Astrocyte (in vitro differentiated cells and primary cell): ENCODE results near the gene MAP7. TPM values are rescaled to one million over a fixed set of nuclear protein-coding genes. Genes with fewer than 3 reads are reported as not detected.

Experiments used
- DNase-seq: peaks from one replicate; pipeline ENCODE4 v3.0.0-alpha.2; 2010; ENCODE audit warnings: low read depth
- FAIRE-seq: peaks from 2 replicates; lab custom pipeline; 2011; peaks lifted over from hg19 to GRCh38; lab: Jason Lieb, UNC
- H2AFZ ChIP-seq: 2 replicates; pipeline ENCODE4 v1.6.0; 2012; ENCODE audit warnings: low read depth, low read length, inconsistent platforms
- H3K27ac ChIP-seq: 2 replicates; pipeline ENCODE4 v1.5.1; 2011; ENCODE audit warnings: low read depth, low read length, inconsistent platforms
- H3K27me3 ChIP-seq: 2 replicates; pipeline ENCODE4 v1.6.0; 2011; ENCODE audit warnings: low read length, inconsistent platforms; ENCODE audit not compliant: insufficient read depth
- H3K36me3 ChIP-seq: 2 replicates; pipeline ENCODE4 v1.5.1; 2011; ENCODE audit warnings: low read length, inconsistent platforms; ENCODE audit not compliant: insufficient read depth
- H3K4me1 ChIP-seq: 2 replicates; pipeline ENCODE4 v1.5.1; 2011; ENCODE audit warnings: low read length, inconsistent platforms; ENCODE audit not compliant: insufficient read depth
- H3K4me2 ChIP-seq: 2 replicates; pipeline ENCODE4 v1.6.0; 2012; ENCODE audit warnings: low read length, inconsistent platforms
- H3K4me3 ChIP-seq: 2 replicates; pipeline ENCODE4 v1.5.1; 2011; ENCODE audit warnings: low read depth, mild to moderate bottlenecking, low read length, inconsistent platforms; ENCODE audit not compliant: insufficient read depth
- H3K79me2 ChIP-seq: 2 replicates; pipeline ENCODE4 v1.6.0; 2012; ENCODE audit warnings: mild to moderate bottlenecking, low read length, inconsistent platforms; ENCODE audit not compliant: insufficient read depth
- H3K9ac ChIP-seq: 2 replicates; pipeline ENCODE4 v1.6.0; 2012; ENCODE audit warnings: mild to moderate bottlenecking, low read length, inconsistent platforms
- H3K9me3 ChIP-seq: 2 replicates; pipeline ENCODE4 v1.5.1; 2012; ENCODE audit warnings: low read depth, mild to moderate bottlenecking, low read length, inconsistent platforms; ENCODE audit not compliant: insufficient read depth
- H4K20me1 ChIP-seq: 2 replicates; pipeline ENCODE4 v1.6.0; 2012; ENCODE audit warnings: low read length, inconsistent platforms; ENCODE audit not compliant: insufficient read depth
- H3K27ac Mint-ChIP-seq: one replicate; pipeline ENCODE4 v1.8.0; 2021; ENCODE audit warnings: mild to moderate bottlenecking, mixed read lengths; ENCODE audit not compliant: unreplicated experiment
- H3K27me3 Mint-ChIP-seq: one replicate; pipeline ENCODE4 v1.8.0; 2021; ENCODE audit warnings: low read depth, mixed read lengths; ENCODE audit not compliant: unreplicated experiment
- H3K36me3 Mint-ChIP-seq: one replicate; pipeline ENCODE4 v1.8.0; 2021; ENCODE audit warnings: low read depth, mixed read lengths; ENCODE audit not compliant: unreplicated experiment
- H3K4me1 Mint-ChIP-seq: one replicate; pipeline ENCODE4 v1.8.0; 2021; ENCODE audit warnings: low read depth, mixed read lengths; ENCODE audit not compliant: unreplicated experiment
- H3K4me3 Mint-ChIP-seq: one replicate; pipeline ENCODE4 v1.8.0; 2021; ENCODE audit warnings: mild to moderate bottlenecking, moderate library complexity, mixed read lengths; ENCODE audit not compliant: unreplicated experiment
- H3K9me3 Mint-ChIP-seq: one replicate; pipeline ENCODE4 v1.8.0; 2021; ENCODE audit warnings: mild to moderate bottlenecking, mixed read lengths; ENCODE audit not compliant: unreplicated experiment
- CTCF ChIP-seq: IDR thresholded peaks from 2 replicates; pipeline ENCODE4 v1.5.1; 2011; ENCODE audit warnings: low read depth, mild to moderate bottlenecking, inconsistent platforms, low read length, moderate library complexity; ENCODE audit not compliant: insufficient read depth
- EZH2 ChIP-seq: IDR thresholded peaks from 2 replicates; pipeline ENCODE4 v1.6.1; 2012; ENCODE audit warnings: mild to moderate bottlenecking, low read length, inconsistent platforms; ENCODE audit not compliant: insufficient read depth
- total RNA-seq: library from RNA; stranded (reverse); gene quantifications from 2 replicates; pipeline ENCODE4 v1.2.1, GENCODE V29; 2021

MAP7 gene
- total RNA-seq, 1 donor from 2014 or later: 3.3 TPM

DNA sequence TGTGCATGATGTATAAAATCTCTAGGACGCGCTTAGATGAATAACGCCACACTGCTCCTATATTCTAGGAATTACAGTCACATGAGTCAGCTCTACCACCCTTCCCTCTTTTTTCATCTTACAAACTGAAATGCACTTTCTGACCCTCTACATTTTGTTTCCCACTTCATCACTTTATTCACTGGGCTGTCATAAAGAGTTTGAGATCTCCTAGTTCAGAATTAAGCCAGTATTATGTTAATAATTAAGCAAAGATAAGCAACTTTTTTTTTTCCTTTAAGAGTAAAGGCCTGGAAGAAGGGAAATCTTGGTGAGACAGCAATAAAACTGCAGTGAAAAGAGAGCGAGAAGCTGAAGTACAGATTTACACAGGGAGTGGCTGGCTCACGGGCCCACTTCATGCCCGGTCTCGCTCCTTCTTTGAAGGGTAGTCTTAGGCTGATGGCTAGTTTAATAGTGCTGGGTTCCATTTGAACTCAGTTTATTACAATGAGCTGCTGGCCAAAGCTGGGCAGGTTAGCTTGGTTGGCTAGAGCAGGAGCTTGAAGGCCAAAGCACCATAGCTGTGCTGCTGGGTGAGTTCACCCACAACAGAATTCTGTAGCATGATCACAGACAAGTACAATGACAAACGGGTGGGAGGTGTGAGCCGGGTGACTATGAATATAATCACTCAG lies 110.6 kb downstream of the MAP7 start:
- no peak for FAIRE-seq
- no peak overlapping the region for H3K27ac ChIP-seq
- no peaks in the 10 kb centered on the region for H3K4me1 Mint-ChIP-seq

DNA sequence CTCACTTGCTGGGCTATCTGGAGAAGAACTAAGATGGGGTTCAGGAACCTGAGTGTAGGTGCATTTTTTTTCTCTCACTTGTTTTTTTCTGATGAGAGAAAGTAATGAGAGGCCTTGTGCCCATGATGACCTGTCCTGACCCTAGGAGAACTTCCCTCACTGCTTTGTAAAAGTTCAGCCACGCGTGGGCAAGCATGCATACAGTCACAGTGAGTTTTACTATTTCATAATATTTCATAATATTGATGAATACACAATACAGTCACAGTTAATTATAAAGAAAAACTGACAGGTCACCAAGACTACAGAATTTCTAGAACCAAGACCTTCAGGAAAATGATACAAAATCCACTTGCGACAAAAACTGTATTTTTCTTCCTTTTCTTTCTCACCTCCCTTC lies 111.8 kb downstream of the MAP7 start:
- TF ChIP-seq CTCF (no peak), EZH2 (no peak)
- no peaks in the 10 kb centered on the region for H3K4me1 ChIP-seq
- DNase-seq (no peak), FAIRE-seq (no peak)
- no peaks in the 10 kb centered on the region for H3K9me3 ChIP-seq
- Mint-ChIP-seq H3K27me3 (no peaks in the 10 kb centered on the region), H3K36me3 (no peaks in the 10 kb centered on the region), H3K27ac (no peak overlapping the region), H3K4me3 (no peak overlapping the region), H3K4me1 (peaks cover 5% of the 10 kb centered on the region), H3K9me3 (no peaks in the 10 kb centered on the region)
- no peaks in the 10 kb centered on the region for H3K27me3 ChIP-seq
- H3K27ac ChIP-seq: no peak overlapping the region
- H3K4me2 ChIP-seq: no peak overlapping the region
- H2AFZ ChIP-seq: no peak overlapping the region
- H3K9ac ChIP-seq: no peak overlapping the region
- H3K36me3 ChIP-seq: no peaks in the 10 kb centered on the region
- no peaks in the 10 kb centered on the region for H4K20me1 ChIP-seq
- H3K79me2 ChIP-seq: no peaks in the 10 kb centered on the region
- H3K4me3 ChIP-seq: no peak overlapping the region

More for the DNA sequence above, 110.6 kb downstream of the MAP7 start:
- H4K20me1 ChIP-seq: no peaks in the 10 kb centered on the region
- no peak overlapping the region for H3K4me3 Mint-ChIP-seq
- no peak for DNase-seq
- H3K36me3 Mint-ChIP-seq: no peaks in the 10 kb centered on the region
- H3K9ac ChIP-seq: no peak overlapping the region
- H3K9me3 ChIP-seq: no peaks in the 10 kb centered on the region
- no peak overlapping the region for H3K4me2 ChIP-seq
- no peaks in the 10 kb centered on the region for H3K27me3 Mint-ChIP-seq
- no peak overlapping the region for H3K27ac Mint-ChIP-seq
- no peaks in the 10 kb centered on the region for H3K36me3 ChIP-seq
- no peaks in the 10 kb centered on the region for H3K79me2 ChIP-seq
- TF ChIP-seq EZH2: no peak
- TF ChIP-seq CTCF: no peak
- H3K9me3 Mint-ChIP-seq: no peaks in the 10 kb centered on the region
- no peaks in the 10 kb centered on the region for H3K4me1 ChIP-seq
- H3K4me3 ChIP-seq: no peak overlapping the region
- H2AFZ ChIP-seq: no peak overlapping the region
- no peaks in the 10 kb centered on the region for H3K27me3 ChIP-seq

DNA sequence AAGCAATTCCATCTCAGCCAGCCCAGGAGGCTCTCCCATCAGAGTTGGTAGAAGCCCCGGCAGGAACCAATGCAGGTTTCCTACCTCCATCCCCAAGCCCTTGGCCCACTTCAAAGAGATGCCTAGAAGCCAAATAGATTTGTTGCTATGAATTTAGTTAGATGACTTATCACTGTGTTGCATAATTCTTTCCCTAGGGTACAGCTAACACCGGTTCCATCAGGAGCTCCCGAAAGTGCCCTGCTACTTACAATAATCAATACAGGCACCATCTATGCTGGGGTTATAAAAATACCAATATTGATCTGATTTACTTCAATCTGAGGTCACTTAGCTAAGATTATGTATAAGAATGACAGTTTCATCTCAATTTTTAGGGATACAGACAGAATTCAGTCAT lies 113.0 kb downstream of the MAP7 start:
- Histone ChIP-seq H3K4me3 (no peak overlapping the region), H2AFZ (no peak overlapping the region), H3K9ac (no peak overlapping the region), H3K4me1 (no peaks in the 10 kb centered on the region), H3K79me2 (no peaks in the 10 kb centered on the region), H3K27me3 (no peaks in the 10 kb centered on the region), H3K36me3 (no peaks in the 10 kb centered on the region), H4K20me1 (no peaks in the 10 kb centered on the region), H3K27ac (no peak overlapping the region), H3K4me2 (no peak overlapping the region), H3K9me3 (no peaks in the 10 kb centered on the region)
- H3K9me3 Mint-ChIP-seq: no peaks in the 10 kb centered on the region
- H3K27me3 Mint-ChIP-seq: peaks cover 2% of the 10 kb centered on the region
- no peak for TF ChIP-seq CTCF
- TF ChIP-seq EZH2: no peak
- no peak overlapping the region for H3K27ac Mint-ChIP-seq
- H3K36me3 Mint-ChIP-seq: no peaks in the 10 kb centered on the region
- no peak for DNase-seq
- FAIRE-seq: no peak
- H3K4me3 Mint-ChIP-seq: no peak overlapping the region
- peaks cover 5% of the 10 kb centered on the region for H3K4me1 Mint-ChIP-seq
